GM23338 (cell line): ENCODE results near the gene GALNT15. TPM values are rescaled to one million over a fixed set of nuclear protein-coding genes. Genes with fewer than 3 reads are reported as not detected.

Experiments
- ATAC-seq: fragments of 200-7000 bp; cut with Tn5 transposase; 3 replicates; pipeline ENCODE4 v1.9.1; 2020
- DNase-seq: peaks from one replicate; pipeline ENCODE4 v3.0.0-alpha.2; 2015; ENCODE audit warnings: low spot score
- H2AFZ ChIP-seq: fragments of 200-600 bp; sonication (generic); 2 replicates; pipeline ENCODE4 v1.8.0; 2016; ENCODE audit warnings: antibody characterized with exemption, mild to moderate bottlenecking, moderate library complexity
- H3F3A ChIP-seq: fragments of 200-600 bp; sonication (generic); replicated peaks from 2 replicates; pipeline ENCODE4 v1.8.0; 2017; ENCODE audit warnings: antibody characterized with exemption, mixed run types, low read depth
- H3K27ac ChIP-seq: fragments of 200-600 bp; sonication (generic); 2 replicates; pipeline ENCODE4 v1.6.1; 2016; ENCODE audit warnings: low read depth
- H3K27me3 ChIP-seq: fragments of 200-600 bp; sonication (generic); 2 replicates; pipeline ENCODE4 v1.8.0; 2016; ENCODE audit warnings: mild to moderate bottlenecking, mixed run types, moderate library complexity; ENCODE audit not compliant: insufficient read depth
- H3K36me3 ChIP-seq: fragments of 200-600 bp; sonication (generic); 2 replicates; pipeline ENCODE4 v1.8.0; 2016; ENCODE audit warnings: mild to moderate bottlenecking; ENCODE audit not compliant: insufficient read depth
- H3K4me1 ChIP-seq: fragments of 200-600 bp; sonication (generic); 2 replicates; pipeline ENCODE4 v1.8.0; 2016; ENCODE audit warnings: mild to moderate bottlenecking, moderate library complexity; ENCODE audit not compliant: insufficient read depth
- H3K4me2 ChIP-seq: fragments of 200-600 bp; sonication (generic); 2 replicates; pipeline ENCODE4 v1.7.1; 2017; ENCODE audit warnings: mixed run types
- H3K4me3 ChIP-seq: fragments of 200-600 bp; sonication (generic); 2 replicates; pipeline ENCODE4 v1.6.1; 2016; ENCODE audit warnings: mixed run types
- H3K79me2 ChIP-seq: fragments of 200-600 bp; sonication (generic); replicated peaks from 2 replicates; pipeline ENCODE4 v1.8.0; 2017; ENCODE audit warnings: mild to moderate bottlenecking; ENCODE audit not compliant: insufficient read depth
- H3K9me2 ChIP-seq: fragments of 200-600 bp; sonication (generic); 2 replicates; pipeline ENCODE4 v1.8.0; 2017; ENCODE audit not compliant: insufficient read depth
- H4K20me1 ChIP-seq: fragments of 200-600 bp; sonication (generic); replicated peaks from 2 replicates; pipeline ENCODE4 v1.8.0; 2017; ENCODE audit warnings: mild to moderate bottlenecking; ENCODE audit not compliant: insufficient read depth
- H3K27ac Mint-ChIP-seq: 2 replicates; pipeline ENCODE4 v1.8.0; 2020; ENCODE audit warnings: inconsistent platforms, mild to moderate bottlenecking, moderate library complexity, mixed read lengths
- H3K27me3 Mint-ChIP-seq: 3 replicates; pipeline ENCODE4 v1.8.0; 2022; ENCODE audit warnings: low read depth, mild to moderate bottlenecking, moderate library complexity, mixed read lengths, inconsistent platforms; ENCODE audit not compliant: insufficient read depth, poor library complexity
- H3K36me3 Mint-ChIP-seq: 3 replicates; pipeline ENCODE4 v1.8.0; 2021; ENCODE audit warnings: low read depth, mild to moderate bottlenecking, inconsistent platforms, moderate library complexity, mixed read lengths
- H3K4me1 Mint-ChIP-seq: 3 replicates; pipeline ENCODE4 v1.8.0; 2020; ENCODE audit warnings: mild to moderate bottlenecking, inconsistent platforms, mixed read lengths
- H3K4me3 Mint-ChIP-seq: 3 replicates; pipeline ENCODE4 v1.8.0; 2021; ENCODE audit warnings: moderate library complexity, mild to moderate bottlenecking, inconsistent platforms, mixed read lengths
- H3K9me3 Mint-ChIP-seq: 3 replicates; pipeline ENCODE4 v1.8.0; 2020; ENCODE audit warnings: moderate library complexity, mild to moderate bottlenecking, inconsistent platforms, mixed read lengths
- CTCF ChIP-seq, 2 experiments: fragments of 200-600 bp in 1 of 2; sonication (generic) in 1 of 2; conservative IDR thresholded peaks; 2 replicates each; pipeline versions ENCODE4 v1.5.1 to v1.6.1; 2016 to 2017; ENCODE audit warnings: antibody characterized with exemption in 2 of 2, low read depth in 2 of 2, mild to moderate bottlenecking in 2 of 2, moderate library complexity in 1 of 2
- ETS1 ChIP-seq: IDR thresholded peaks from 2 replicates; pipeline ENCODE4 v1.6.1; 2016; ENCODE audit warnings: antibody characterized with exemption
- EZH2 ChIP-seq: fragments of 200-600 bp; sonication (generic); IDR thresholded peaks from one replicate; pipeline ENCODE4 v1.8.0; 2017; ENCODE audit warnings: antibody characterized with exemption, mild to moderate bottlenecking, low read depth; ENCODE audit not compliant: unreplicated experiment
- EZH2phosphoT487 ChIP-seq: fragments of 200-600 bp; sonication (generic); IDR thresholded peaks from one replicate; pipeline ENCODE4 v1.8.1; 2018; ENCODE audit warnings: antibody characterized with exemption; ENCODE audit not compliant: unreplicated experiment
- NANOG ChIP-seq: IDR thresholded peaks from 2 replicates; pipeline ENCODE4 v1.6.1; 2016; ENCODE audit warnings: antibody characterized with exemption, borderline replicate concordance
- POLR2AphosphoS5 ChIP-seq: IDR thresholded peaks from 2 replicates; pipeline ENCODE4 v1.6.1; 2016; ENCODE audit warnings: antibody characterized with exemption, low read depth
- STAT1 ChIP-seq: IDR thresholded peaks from one replicate; pipeline ENCODE4 v1.6.1; 2016; ENCODE audit warnings: antibody characterized with exemption; ENCODE audit not compliant: unreplicated experiment
- ZNF331 ChIP-seq: fragments of 250-450 bp; sonication (Bioruptor Pico); IDR thresholded peaks from 2 replicates; pipeline ENCODE4 v1.5.0; 2020; ENCODE audit warnings: low read depth, mild to moderate bottlenecking, moderate library complexity
- ZNF462 ChIP-seq: fragments of 250-450 bp; sonication (Bioruptor Pico); IDR thresholded peaks from 2 replicates; pipeline ENCODE4 v1.5.0; 2020; ENCODE audit warnings: mild to moderate bottlenecking, moderate library complexity
- polyA plus RNA-seq: library from polyadenylated mRNA; unstranded; fragments of >200 nt; fragmentation: Nextera tagmentation; extraction: Ambion mirVana; gene quantifications from 2 replicates; pipeline ENCODE4 v1.2.1, GENCODE V29; 2016
- total RNA-seq: library from RNA; depleted of rRNA; stranded (reverse); fragments of >200 nt; shearing (Covaris generic); gene quantifications from 2 replicates; pipeline ENCODE4 v1.2.3, GENCODE V29; 2014

GALNT15 gene
- total and polyA plus RNA-seq, 2 experiments from 2014 or later, result 0.06 to 0.35 TPM

GRCh38 chr3:16236856-16237393 lies 62.4 kb downstream of the GALNT15 start:
- no peak for ATAC-seq
- H3K4me3 Mint-ChIP-seq, result no peak overlapping the region
- Histone ChIP-seq H3K4me2 (no peak overlapping the region), H3F3A (no peaks in the 10 kb centered on the region), H2AFZ (no peak overlapping the region), H3K27ac (no peak overlapping the region), H3K4me3 (no peak overlapping the region), H3K9me2 (0 out of 2 replicates have a peak, but pooled peaks cover 6% of the 10 kb centered on the region), H3K36me3 (no peaks in the 10 kb centered on the region), H3K4me1 (no peaks in the 10 kb centered on the region), H4K20me1 (no peaks in the 10 kb centered on the region), H3K79me2 (no peaks in the 10 kb centered on the region), H3K27me3 (no peaks in the 10 kb centered on the region)
- no peaks in the 10 kb centered on the region for H3K4me1 Mint-ChIP-seq
- no peak overlapping the region for H3K27ac Mint-ChIP-seq
- no peaks in the 10 kb centered on the region for H3K9me3 Mint-ChIP-seq
- peaks cover 3% of the 10 kb centered on the region for H3K27me3 Mint-ChIP-seq
- TF ChIP-seq ETS1 (no peak), STAT1 (no peak)
- DNase-seq, result no peak
- H3K36me3 Mint-ChIP-seq, result no peaks in the 10 kb centered on the region

- Mint-ChIP-seq H3K4me3 (no peak overlapping the region), H3K27me3 (no peaks in the 10 kb centered on the region), H3K4me1 (no peaks in the 10 kb centered on the region), H3K27ac (no peak overlapping the region), H3K9me3 (no peaks in the 10 kb centered on the region; the same call in 2 of the 3 replicates), H3K36me3 (no peaks in the 10 kb centered on the region)
- Histone ChIP-seq H3K36me3 (no peaks in the 10 kb centered on the region), H3K4me1 (no peaks in the 10 kb centered on the region), H4K20me1 (no peaks in the 10 kb centered on the region), H3K27ac (no peak overlapping the region), H3K9me2 (0 out of 2 replicates have a peak, but pooled peaks cover 6% of the 10 kb centered on the region), H3K4me3 (no peak overlapping the region), H3K79me2 (no peaks in the 10 kb centered on the region), H2AFZ (no peak overlapping the region), H3K27me3 (no peaks in the 10 kb centered on the region), H3F3A (no peaks in the 10 kb centered on the region), H3K4me2 (no peak overlapping the region)
- DNase-seq (no peak), ATAC-seq (no peak)
- TF ChIP-seq ZNF331 (CRISPR knock-in tag) (no peak), EZH2phosphoT487 (no peak), ZNF462 (CRISPR knock-in tag) (no peak), CTCF (conservative IDR thresholded peaks at IDR 0.05; ENCODE audit: low read depth in 2 of 2) (no peak), STAT1 (no peak), POLR2AphosphoS5 (no peak), EZH2 (no peak), NANOG (no peak)
These were observed 64.7 kb downstream of the GALNT15 start for GRCh38 chr3:16239086-16239770.
